GM10248 (cell line): ENCODE data around the gene RRP1.

Source experiments
- CTCF ChIA-PET: fragments of 300-600 bp; sonication (Branson Sonifier 250); formaldehyde crosslinking; extraction: SDS; loops from one replicate; lab custom pipeline; 2021; ENCODE audit warnings: antibody characterized with exemption; lab: Yijun Ruan, JAX
- POLR2A ChIA-PET: fragments of 350-650 bp; sonication (Branson Sonifier 250); formaldehyde crosslinking; extraction: SDS; loops from one replicate; lab custom pipeline; 2020; ENCODE audit warnings: antibody characterized with exemption; lab: Yijun Ruan, JAX
- DNase-seq: peaks from one replicate; pipeline ENCODE4 v3.0.0; 2012; ENCODE audit errors: extremely low spot score
- TF ChIP-seq, protein P1 (sequence below): IDR thresholded peaks from 2 replicates; pipeline ENCODE4 v1.5.1; 2012; ENCODE audit warnings: mild to moderate bottlenecking, low read depth; ENCODE audit errors: extremely low read depth, missing control alignments, control extremely low read depth

The RRP1 gene

DNA sequence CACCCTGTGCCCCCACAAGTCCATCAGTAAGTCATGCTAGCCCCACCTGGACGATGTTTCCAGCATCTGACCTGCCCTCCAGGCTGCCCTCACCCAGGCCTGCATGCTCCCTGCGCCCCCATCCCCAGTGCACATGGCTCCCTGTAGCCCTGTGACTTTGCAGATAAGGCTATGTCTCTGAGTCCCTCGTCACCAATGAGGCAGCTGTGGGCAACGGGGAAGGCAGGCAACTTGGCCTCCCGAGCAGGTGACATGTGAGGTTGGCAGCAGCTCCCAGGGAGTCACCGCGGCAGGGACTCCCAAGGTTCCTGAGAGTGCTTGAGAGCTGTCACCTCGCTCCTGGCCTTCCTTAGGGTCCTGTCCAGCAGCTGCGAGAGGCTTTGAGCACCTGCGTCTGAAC lies 43.3 kb downstream of the RRP1 start:
- TF ChIP-seq, protein P1, sequence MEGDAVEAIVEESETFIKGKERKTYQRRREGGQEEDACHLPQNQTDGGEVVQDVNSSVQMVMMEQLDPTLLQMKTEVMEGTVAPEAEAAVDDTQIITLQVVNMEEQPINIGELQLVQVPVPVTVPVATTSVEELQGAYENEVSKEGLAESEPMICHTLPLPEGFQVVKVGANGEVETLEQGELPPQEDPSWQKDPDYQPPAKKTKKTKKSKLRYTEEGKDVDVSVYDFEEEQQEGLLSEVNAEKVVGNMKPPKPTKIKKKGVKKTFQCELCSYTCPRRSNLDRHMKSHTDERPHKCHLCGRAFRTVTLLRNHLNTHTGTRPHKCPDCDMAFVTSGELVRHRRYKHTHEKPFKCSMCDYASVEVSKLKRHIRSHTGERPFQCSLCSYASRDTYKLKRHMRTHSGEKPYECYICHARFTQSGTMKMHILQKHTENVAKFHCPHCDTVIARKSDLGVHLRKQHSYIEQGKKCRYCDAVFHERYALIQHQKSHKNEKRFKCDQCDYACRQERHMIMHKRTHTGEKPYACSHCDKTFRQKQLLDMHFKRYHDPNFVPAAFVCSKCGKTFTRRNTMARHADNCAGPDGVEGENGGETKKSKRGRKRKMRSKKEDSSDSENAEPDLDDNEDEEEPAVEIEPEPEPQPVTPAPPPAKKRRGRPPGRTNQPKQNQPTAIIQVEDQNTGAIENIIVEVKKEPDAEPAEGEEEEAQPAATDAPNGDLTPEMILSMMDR: no peak
- ChIA-PET POLR2A (interaction anchor here (0.7 kb wide), 1 partner anchor 10 kb away, joined by 3 read pairs; no protein-coding TSS in a partner anchor), CTCF (interaction anchor here (1.7 kb wide), 1 partner anchor 16 kb away, joined by 5 read pairs; no protein-coding TSS in a partner anchor)
- no peak for DNase-seq

DNA sequence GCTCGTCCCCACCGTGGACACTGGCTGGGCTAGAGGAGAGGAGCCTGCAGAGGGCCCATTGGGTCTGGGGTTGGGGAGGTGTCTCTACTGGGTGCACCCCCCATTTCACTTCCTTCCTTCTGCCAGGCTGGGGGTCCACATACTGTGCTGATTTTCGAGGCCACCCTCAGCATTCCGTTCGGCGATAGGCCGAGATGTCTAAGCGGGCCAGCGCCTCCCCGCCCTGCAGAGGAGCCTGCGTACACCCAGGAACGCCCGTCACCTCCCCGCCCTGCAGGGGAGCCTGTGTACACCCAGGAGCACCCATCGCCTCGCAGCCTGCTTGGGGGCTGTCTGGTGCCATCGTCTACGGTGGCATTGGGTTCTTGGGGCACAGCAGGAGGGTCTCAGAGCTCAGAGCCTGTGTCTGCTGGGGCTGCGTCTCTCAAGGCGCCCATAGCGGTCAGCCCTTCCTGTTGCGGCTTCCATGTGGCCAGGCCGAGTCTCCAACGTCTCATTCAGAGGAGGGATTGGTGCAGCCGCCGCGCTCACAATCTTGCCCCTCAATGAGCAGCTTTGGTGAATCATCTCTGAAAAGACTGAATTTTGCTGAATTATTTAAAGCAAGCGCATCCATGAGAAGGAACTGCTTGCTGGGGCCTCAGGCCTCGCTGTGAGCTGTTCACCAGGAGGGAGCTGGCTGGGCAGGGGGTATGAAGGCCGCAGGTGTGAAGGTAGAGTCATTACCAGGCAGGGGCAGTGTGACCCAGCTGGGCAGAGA lies 44.9 kb downstream of the RRP1 start:
- DNase-seq: no peak
- POLR2A ChIA-PET: interaction anchor here (0.5 kb wide), 1 partner anchor 9 kb away, joined by 4 read pairs; no protein-coding TSS in a partner anchor
- CTCF ChIA-PET: interaction anchor here (1.1 to 1.4 kb wide), 4 partner anchors 11 to 141 kb away, joined by 3 to 5 read pairs (median 4); no protein-coding TSS in a partner anchor
- TF ChIP-seq, protein P1: no peak

DNA sequence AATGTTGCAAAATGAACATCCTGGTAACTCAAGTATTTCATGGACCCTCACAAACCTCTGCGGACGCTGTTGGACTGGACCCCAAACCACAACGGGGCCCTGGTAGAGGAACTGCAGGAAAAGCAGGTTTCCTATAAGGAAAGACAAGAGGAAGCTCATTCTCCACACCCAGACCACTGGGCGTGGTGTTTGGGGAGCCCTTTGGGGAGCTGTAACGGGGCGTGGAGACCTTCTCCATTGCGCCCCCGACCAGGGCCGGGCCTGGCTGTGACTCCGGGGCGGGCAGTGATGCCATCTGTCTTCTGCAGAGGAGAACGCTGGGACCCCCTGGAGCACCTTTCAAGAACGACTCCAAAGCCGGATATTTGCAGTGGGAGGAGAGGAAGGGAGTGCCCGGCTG lies 45.7 kb downstream of the RRP1 start:
- ChIA-PET POLR2A (no interaction called here), CTCF (interaction anchor here (1.1 to 1.4 kb wide), 3 partner anchors 24 to 140 kb away, joined by 3 to 5 read pairs (median 4); no protein-coding TSS in a partner anchor)
- no peak for DNase-seq
- TF ChIP-seq, protein P1: no peak

DNA sequence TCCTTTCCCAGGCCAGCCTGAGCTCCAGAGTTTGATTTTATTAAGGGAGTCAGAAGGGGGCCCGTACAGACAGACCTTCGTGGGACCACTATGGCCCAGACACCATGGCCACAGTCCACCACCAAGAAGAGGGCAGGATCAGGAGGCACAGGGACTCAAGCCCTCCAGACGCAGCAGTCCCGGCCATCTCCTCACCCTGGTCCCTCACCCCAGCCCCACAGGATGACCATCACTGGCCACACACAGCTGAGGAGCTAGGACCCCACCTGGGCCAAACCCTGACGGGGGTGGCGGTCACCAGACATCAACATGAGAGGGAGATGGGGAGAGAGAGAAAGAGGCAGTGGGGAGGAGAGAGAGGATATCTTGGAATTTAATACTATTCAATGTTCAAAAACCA lies 46.5 kb downstream of the RRP1 start:
- POLR2A ChIA-PET: interaction anchor here (0.6 kb wide), 1 partner anchor 28 kb away, joined by 4 read pairs; no protein-coding TSS in a partner anchor
- CTCF ChIA-PET: interaction anchor here (0.9 to 2.3 kb wide), 3 partner anchors 9 to 25 kb away, joined by 3 to 9 read pairs (median 4); no protein-coding TSS in a partner anchor
- DNase-seq: no peak
- TF ChIP-seq, protein P1: no peak

DNA sequence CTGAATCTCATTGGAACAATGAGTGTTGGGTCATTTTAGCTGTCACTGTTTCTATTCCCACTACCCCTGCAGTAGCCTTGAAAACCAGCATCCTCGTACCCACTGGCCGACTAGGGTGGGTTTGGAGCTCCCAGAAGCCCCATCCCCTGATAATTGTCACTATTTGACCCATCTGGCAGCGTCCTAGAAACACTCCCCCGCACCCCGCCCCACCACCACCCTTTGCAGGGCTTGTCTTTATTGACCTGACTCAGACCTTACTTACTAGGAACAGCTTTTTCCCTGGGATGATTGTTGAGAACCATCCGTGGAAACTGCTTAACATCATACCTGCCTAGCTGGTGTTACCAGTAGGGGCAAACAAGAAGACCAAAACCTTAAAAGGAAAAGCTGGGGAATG lies 47.2 kb downstream of the RRP1 start:
- TF ChIP-seq, protein P1: no peak
- ChIA-PET POLR2A (no interaction called here), CTCF (interaction anchor here (1.1 to 2.3 kb wide), 6 partner anchors 8 to 102 kb away, joined by 3 to 9 read pairs (median 3); no protein-coding TSS in a partner anchor)
- no peak for DNase-seq

DNA sequence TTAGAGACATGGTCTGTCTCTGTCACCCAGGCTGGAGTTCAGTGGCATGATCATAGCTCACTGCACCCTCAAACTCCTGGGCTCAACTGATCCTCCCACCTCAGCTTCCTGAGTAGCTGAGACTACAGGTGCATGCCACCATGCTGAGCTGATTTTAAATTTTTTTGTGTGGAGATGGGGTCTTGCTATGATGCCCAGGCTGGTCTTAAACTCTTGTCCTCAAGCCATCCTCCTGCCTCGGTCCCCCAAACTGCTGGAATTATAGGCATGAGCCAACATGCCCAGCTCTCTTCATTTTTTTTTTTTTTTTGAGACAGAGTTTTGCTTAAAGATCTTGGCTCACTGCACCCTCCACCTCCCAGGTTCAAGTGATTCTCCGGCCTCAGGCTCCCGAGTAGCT lies 50.9 kb downstream of the RRP1 start:
- ChIA-PET CTCF (interaction anchor here (1.2 kb wide), 1 partner anchor 13 kb away, joined by 4 read pairs; no protein-coding TSS in a partner anchor), POLR2A (interaction anchor here (0.6 kb wide), 1 partner anchor 22 kb away, joined by 3 read pairs; no protein-coding TSS in a partner anchor)
- no peak for DNase-seq
- TF ChIP-seq, protein P1: no peak
